IMR-90 (cell line): ENCODE data around the gene PRDM5. TPM values are rescaled to one million over a fixed set of nuclear protein-coding genes. Genes with fewer than 3 reads are reported as not detected.

Experiments
- ATAC-seq: fragments of 200-7000 bp; cut with Tn5 transposase; 2 replicates; pipeline ENCODE4 v1.9.1; 2020; ENCODE audit warnings: low read depth, mild to moderate bottlenecking, moderate library complexity
- BruUV-seq: library from RNA; stranded (reverse); fragments of 400-500 nt; replicated peaks from 2 replicates; lab custom pipeline; 2021; lab: Mats Ljungman, UMichigan
- CTCF ChIA-PET: fragments of 300-600 bp; formaldehyde crosslinking; extraction: SDS; loops from one replicate; lab custom pipeline; 2021; ENCODE audit warnings: antibody characterized with exemption; lab: Yijun Ruan, JAX
- POLR2A ChIA-PET: fragments of 300-600 bp; sonication (Branson Sonifier 250); formaldehyde crosslinking; loops from one replicate; lab custom pipeline; 2022; ENCODE audit warnings: antibody characterized with exemption; ENCODE audit not compliant: unreplicated experiment; lab: Charles Lee
- DNase-seq: peaks from one replicate; pipeline ENCODE4 v3.0.0; 2013
- H2AFZ ChIP-seq: replicated peaks from 2 replicates; pipeline ENCODE3; 2013; ENCODE audit warnings: low read length, mild to moderate bottlenecking; ENCODE audit not compliant: poor library complexity
- H2AK5ac ChIP-seq: 2 replicates; pipeline ENCODE4 v1.6.1; 2013; ENCODE audit warnings: low read depth, low read length, inconsistent platforms
- H2AK9ac ChIP-seq: replicated peaks from 2 replicates; pipeline ENCODE3; 2013; ENCODE audit warnings: mild to moderate bottlenecking, low read depth, low read length, moderate library complexity; ENCODE audit not compliant: poor library complexity
- H2BK120ac ChIP-seq: 2 replicates; pipeline ENCODE4 v1.6.1; 2013; ENCODE audit warnings: low read depth, low read length, inconsistent platforms
- H2BK15ac ChIP-seq: 3 replicates; pipeline ENCODE4 v1.6.1; 2013; ENCODE audit warnings: low read depth, low read length, inconsistent platforms
- H2BK20ac ChIP-seq: 2 replicates; pipeline ENCODE4 v1.6.1; 2013; ENCODE audit warnings: low read depth, mild to moderate bottlenecking, inconsistent platforms, low read length, moderate library complexity
- H2BK5ac ChIP-seq: 2 replicates; pipeline ENCODE4 v1.6.1; 2013; ENCODE audit warnings: mild to moderate bottlenecking, low read depth, low read length, inconsistent platforms; ENCODE audit not compliant: poor library complexity, severe bottlenecking
- H3K14ac ChIP-seq: replicated peaks from 2 replicates; pipeline ENCODE4 v1.6.1; 2013; ENCODE audit warnings: low read depth, low read length, inconsistent platforms
- H3K18ac ChIP-seq: 2 replicates; pipeline ENCODE4 v1.6.1; 2013; ENCODE audit warnings: low read depth, low read length, control low read depth
- H3K23ac ChIP-seq: 2 replicates; pipeline ENCODE4 v1.6.1; 2013; ENCODE audit warnings: low read depth, low read length, inconsistent platforms
- H3K27ac ChIP-seq: 2 replicates; pipeline ENCODE4 v1.5.1; 2013; ENCODE audit warnings: mild to moderate bottlenecking, control low read depth, low read length; ENCODE audit not compliant: insufficient read depth
- H3K27me3 ChIP-seq: 2 replicates; pipeline ENCODE4 v1.6.1; 2013; ENCODE audit warnings: low read length; ENCODE audit not compliant: control insufficient read depth, insufficient read depth
- H3K36me3 ChIP-seq: 2 replicates; pipeline ENCODE4 v1.6.1; 2013; ENCODE audit warnings: low read length, mixed read lengths; ENCODE audit not compliant: control insufficient read depth, insufficient read depth
- H3K4ac ChIP-seq: 2 replicates; pipeline ENCODE4 v1.6.1; 2013; ENCODE audit warnings: low read depth, low read length, inconsistent platforms
- H3K4me1 ChIP-seq: 2 replicates; pipeline ENCODE4 v1.6.1; 2013; ENCODE audit warnings: low read length, mixed read lengths; ENCODE audit not compliant: control insufficient read depth, insufficient read depth
- H3K4me2 ChIP-seq: 2 replicates; pipeline ENCODE4 v1.6.1; 2013; ENCODE audit warnings: low read depth, mild to moderate bottlenecking, control low read depth, low read length, moderate library complexity
- H3K4me3 ChIP-seq: 2 replicates; pipeline ENCODE4 v1.5.1; 2013; ENCODE audit warnings: low read depth, mild to moderate bottlenecking, control low read depth, low read length, moderate library complexity; ENCODE audit not compliant: insufficient read depth
- H3K56ac ChIP-seq: 2 replicates; pipeline ENCODE4 v1.6.1; 2013; ENCODE audit warnings: low read length, inconsistent platforms; ENCODE audit not compliant: insufficient read depth; ENCODE audit errors: extremely low read depth
- H3K79me1 ChIP-seq, 2 experiments: 2 replicates each; pipeline ENCODE4 v1.6.1; 2013; ENCODE audit warnings: low read length in 2 of 2, inconsistent platforms in 1 of 2, low read depth in 1 of 2
- H3K9ac ChIP-seq: 2 replicates; pipeline ENCODE4 v1.6.1; 2013; ENCODE audit warnings: low read depth, low read length, control low read depth
- H3K9me1 ChIP-seq: 2 replicates; pipeline ENCODE4 v1.6.1; 2013; ENCODE audit warnings: low read length, inconsistent platforms; ENCODE audit not compliant: insufficient read depth
- H3K9me3 ChIP-seq: 2 replicates; pipeline ENCODE4 v1.6.1; 2013; ENCODE audit warnings: low read length; ENCODE audit not compliant: control insufficient read depth, insufficient read depth
- H4K20me1 ChIP-seq: 2 replicates; pipeline ENCODE4 v1.6.1; 2013; ENCODE audit warnings: low read length, inconsistent platforms; ENCODE audit not compliant: insufficient read depth
- H4K5ac ChIP-seq: 2 replicates; pipeline ENCODE4 v1.6.1; 2013; ENCODE audit warnings: mild to moderate bottlenecking, low read depth, low read length, control low read depth
- H4K8ac ChIP-seq, 2 experiments: 2 replicates each; pipeline ENCODE4 v1.6.1; 2013; ENCODE audit warnings: low read depth in 2 of 2, low read length in 2 of 2, control low read depth in 1 of 2, inconsistent platforms in 1 of 2
- H4K91ac ChIP-seq: 2 replicates; pipeline ENCODE4 v1.6.1; 2013; ENCODE audit warnings: low read depth, low read length, inconsistent platforms; ENCODE audit not compliant: insufficient read depth
- CEBPB ChIP-seq: IDR thresholded peaks from 2 replicates; pipeline ENCODE4 v1.6.1; 2012; ENCODE audit warnings: low read depth, low read length, improper control_type of control experiment
- MAFK ChIP-seq: IDR thresholded peaks from 2 replicates; pipeline ENCODE4 v1.6.1; 2012; ENCODE audit warnings: low read depth, low read length, improper control_type of control experiment
- MAZ ChIP-seq: IDR thresholded peaks from 2 replicates; pipeline ENCODE4 v1.6.1; 2012; ENCODE audit warnings: low read depth, mild to moderate bottlenecking, low read length, improper control_type of control experiment, moderate library complexity, borderline replicate concordance
- NFE2L2 ChIP-seq: fragments of 150-350 bp; IDR thresholded peaks from 2 replicates; pipeline ENCODE4 v1.6.1; 2016; ENCODE audit warnings: low read depth, mild to moderate bottlenecking, low read length
- RAD21 ChIP-seq: IDR thresholded peaks from 2 replicates; pipeline ENCODE4 v1.6.1; 2012; ENCODE audit warnings: low read length, improper control_type of control experiment
- RFX5 ChIP-seq: IDR thresholded peaks from 2 replicates; pipeline ENCODE4 v1.8.0; 2012; ENCODE audit warnings: low read depth, mild to moderate bottlenecking, low read length, moderate library complexity
- WGBS, 2 experiments: methylation state at CpG; one replicate each; pipeline versions ENCODE4 v1.1.5 to v1.1.7; 2013; ENCODE audit warnings: missing lambda C conversion rate in 2 of 2; ENCODE audit not compliant: insufficient read length in 1 of 2; ENCODE audit errors: extremely low coverage in 2 of 2; 5-methylcytosine and 5-hydroxymethylcytosine counted together
- dilution Hi-C: fragments of 300-500 bp; cut with HindIII; formaldehyde crosslinking; loops from one replicate; pipeline ENCODE4 v1.14.3; 2018; ENCODE audit warnings: low sequenced_read_pairs; ENCODE audit not compliant: unreplicated experiment
- in situ Hi-C: fragments of 300-500 bp; cut with MboI; formaldehyde crosslinking; loops from 3 replicates; pipeline ENCODE4 v1.14.3; 2019; ENCODE audit warnings: low sequenced_read_pairs, inconsistent platforms, mixed read lengths
- intact Hi-C: fragments of 100-400 bp; cut with micrococcal nuclease; formaldehyde crosslinking; loops from 2 replicates; pipeline ENCODE4 v1.10.0; 2022
- polyA plus RNA-seq, 3 experiments: library from polyadenylated mRNA; depleted of rRNA; stranded (reverse); fragments of >200 nt; gene quantifications; 2 replicates each; pipeline ENCODE4 v1.2.3, GENCODE V29; 2012; ENCODE audit warnings: low replicate concordance in 1 of 3
- total RNA-seq: library from RNA; depleted of rRNA; stranded (reverse); fragments of >200 nt; gene quantifications from 2 replicates; pipeline ENCODE4 v1.2.3, GENCODE V29; 2012
- TF ChIP-seq, protein P1 (sequence below): conservative IDR thresholded peaks from 2 replicates; pipeline ENCODE4 v1.5.1; 2012; ENCODE audit warnings: mild to moderate bottlenecking, low read depth, low read length, improper control_type of control experiment

The PRDM5 gene
- total and polyA plus RNA-seq, 2 of the 4 experiments (the other 2 are of a cell fraction): 4.1 to 10.8 TPM

DNA sequence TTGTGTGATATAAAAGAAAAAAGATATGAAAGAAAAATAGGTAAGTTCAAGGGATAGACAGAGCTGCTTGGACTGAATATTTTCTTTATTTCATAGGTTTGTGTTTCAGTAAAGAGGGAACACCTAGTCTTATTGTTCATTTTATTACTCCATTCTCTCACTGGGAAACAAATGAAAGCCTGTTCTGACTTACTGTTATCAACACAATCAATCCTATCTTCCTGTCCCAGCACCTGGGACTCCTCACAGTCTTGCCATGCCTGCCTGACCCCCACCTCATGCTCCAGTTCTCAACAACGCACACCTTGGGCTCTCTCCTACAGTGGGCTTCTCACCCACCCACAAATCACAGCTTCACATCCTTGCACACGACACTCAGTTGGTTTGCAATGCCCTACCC is 189.5 kb downstream of the PRDM5 start:
- in situ Hi-C loops (no loop called here), dilution Hi-C loops (no loop called here), intact Hi-C loops (no loop called here)
- no peak overlapping the region for H3K18ac ChIP-seq
- WGBS, 2 experiments: 76% methylated on average over 2 of the region's 2 CpGs; no CpG with 5 or more reads in 1 of the 2 experiments
- H3K4me3 ChIP-seq: no peak overlapping the region
- POLR2A ChIA-PET: no interaction called here
- H3K79me1 ChIP-seq: no peaks in the 10 kb centered on the region; a peak in 1 of 4 replicates
- H3K4ac ChIP-seq: no peak overlapping the region
- H3K4me2 ChIP-seq: no peak overlapping the region
- no peak overlapping the region for H3K56ac ChIP-seq
- H3K27ac ChIP-seq: no peak overlapping the region
- no peak overlapping the region for H2AK9ac ChIP-seq
- no peak overlapping the region for H2BK5ac ChIP-seq
- H3K9me3 ChIP-seq: no peaks in the 10 kb centered on the region
- H2BK120ac ChIP-seq: no peak overlapping the region
- no peak overlapping the region for H4K5ac ChIP-seq
- H4K91ac ChIP-seq: no peak overlapping the region
- TF ChIP-seq MAFK (no peak), RAD21 (no peak), MAZ (no peak), NFE2L2 (no peak), RFX5 (no peak), CEBPB (no peak)
- TF ChIP-seq, protein P1, sequence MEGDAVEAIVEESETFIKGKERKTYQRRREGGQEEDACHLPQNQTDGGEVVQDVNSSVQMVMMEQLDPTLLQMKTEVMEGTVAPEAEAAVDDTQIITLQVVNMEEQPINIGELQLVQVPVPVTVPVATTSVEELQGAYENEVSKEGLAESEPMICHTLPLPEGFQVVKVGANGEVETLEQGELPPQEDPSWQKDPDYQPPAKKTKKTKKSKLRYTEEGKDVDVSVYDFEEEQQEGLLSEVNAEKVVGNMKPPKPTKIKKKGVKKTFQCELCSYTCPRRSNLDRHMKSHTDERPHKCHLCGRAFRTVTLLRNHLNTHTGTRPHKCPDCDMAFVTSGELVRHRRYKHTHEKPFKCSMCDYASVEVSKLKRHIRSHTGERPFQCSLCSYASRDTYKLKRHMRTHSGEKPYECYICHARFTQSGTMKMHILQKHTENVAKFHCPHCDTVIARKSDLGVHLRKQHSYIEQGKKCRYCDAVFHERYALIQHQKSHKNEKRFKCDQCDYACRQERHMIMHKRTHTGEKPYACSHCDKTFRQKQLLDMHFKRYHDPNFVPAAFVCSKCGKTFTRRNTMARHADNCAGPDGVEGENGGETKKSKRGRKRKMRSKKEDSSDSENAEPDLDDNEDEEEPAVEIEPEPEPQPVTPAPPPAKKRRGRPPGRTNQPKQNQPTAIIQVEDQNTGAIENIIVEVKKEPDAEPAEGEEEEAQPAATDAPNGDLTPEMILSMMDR: no peak
- ATAC-seq (no peak), DNase-seq (no peak)
- no peak overlapping the region for H2AK5ac ChIP-seq
- no peaks in the 10 kb centered on the region for H4K20me1 ChIP-seq
- H4K8ac ChIP-seq: no peak overlapping the region
- H2AFZ ChIP-seq: no peak overlapping the region
- CTCF ChIA-PET: no interaction called here
- H2BK20ac ChIP-seq: no peak overlapping the region
- no peaks in the 10 kb centered on the region for H3K36me3 ChIP-seq
- peaks cover 7% of the 10 kb centered on the region for H3K9me1 ChIP-seq
- H3K14ac ChIP-seq: no peak overlapping the region
- peaks cover 2% of the 10 kb centered on the region; the same call in 1 of the 2 replicates for H3K4me1 ChIP-seq
- H3K23ac ChIP-seq: no peak overlapping the region
- BruUV-seq: no TSS peak
- H3K9ac ChIP-seq: no peak overlapping the region
- H3K27me3 ChIP-seq: no peaks in the 10 kb centered on the region
- no peak overlapping the region for H2BK15ac ChIP-seq
